ENCODE results near the gene LCN6.
"Not testable (repeated sequence)": the region's sequence is repeated elsewhere in the genome, so short reads cannot be mapped to it uniquely, and the experiment has no call there.

LCN6 gene

GRCh38 chr9:136757751-136758140 lies 9.4 kb upstream of the LCN6 start:
- no peak overlapping the region for H3K4me3 ChIP-seq (ENCODE audit: control insufficient read depth, low read depth, low read length)
- no peak for DNase-seq (ENCODE audit: low read depth)
- no peak for TF ChIP-seq CTCF (conservative IDR thresholded peaks at IDR 0.05; ENCODE audit: control insufficient read depth, insufficient read depth, low read depth, low read length)

GRCh38 chr9:136757328-136757727 lies 9.0 kb upstream of the LCN6 start:
- DNase-seq (ENCODE audit: low read depth), result no peak
- no peak for TF ChIP-seq CTCF (conservative IDR thresholded peaks at IDR 0.05; ENCODE audit: control insufficient read depth, insufficient read depth, low read depth, low read length)
- no peak overlapping the region for H3K4me3 ChIP-seq (ENCODE audit: control insufficient read depth, low read depth, low read length)

- TF ChIP-seq CTCF (conservative IDR thresholded peaks at IDR 0.05; ENCODE audit: control insufficient read depth, insufficient read depth, low read depth, low read length), result no peak
- H3K4me3 ChIP-seq (ENCODE audit: control insufficient read depth, low read depth, low read length), result no peak overlapping the region
- DNase-seq (ENCODE audit: low read depth), result no peak
Observed at GRCh38 chr9:136756836-136757235, 8.5 kb upstream of the LCN6 start.

GRCh38 chr9:136756134-136756438 lies 7.8 kb upstream of the LCN6 start:
- no peak for TF ChIP-seq CTCF (conservative IDR thresholded peaks at IDR 0.05; ENCODE audit: control insufficient read depth, insufficient read depth, low read depth, low read length)
- no peak overlapping the region for H3K4me3 ChIP-seq (ENCODE audit: control insufficient read depth, low read depth, low read length)
- no peak for DNase-seq (ENCODE audit: low read depth)

- DNase-seq (ENCODE audit: low read depth); H3K4me3 ChIP-seq (ENCODE audit: control insufficient read depth, low read depth, low read length): not testable (repeated sequence)
Observed at GRCh38 chr9:136755302-136756133, 7.2 kb upstream of the LCN6 start.

- DNase-seq (ENCODE audit: low read depth), result no peak
- H3K4me3 ChIP-seq (ENCODE audit: control insufficient read depth, low read depth, low read length), result no peak overlapping the region
- no peak for TF ChIP-seq CTCF (conservative IDR thresholded peaks at IDR 0.05; ENCODE audit: control insufficient read depth, insufficient read depth, low read depth, low read length)
Observed at GRCh38 chr9:136754626-136755301, 6.4 kb upstream of the LCN6 start.

GRCh38 chr9:136754059-136754572 lies 5.8 kb upstream of the LCN6 start:
- no peak for DNase-seq (ENCODE audit: low read depth)
- TF ChIP-seq CTCF (conservative IDR thresholded peaks at IDR 0.05; ENCODE audit: control insufficient read depth, insufficient read depth, low read depth, low read length), result no peak
- H3K4me3 ChIP-seq (ENCODE audit: control insufficient read depth, low read depth, low read length), result no peak overlapping the region

All from fibroblast of mammary gland (primary cell).